ENCODE results near the gene IFITM5.
"Not testable (repeated sequence)": the region's sequence is repeated elsewhere in the genome, so short reads cannot be mapped to it uniquely, and the experiment has no call there.

Gene IFITM5

GRCh38 chr11:293852-294661 lies 5.3 kb downstream of the IFITM5 start:
- no peak for DNase-seq

- no peak for DNase-seq
Observed at GRCh38 chr11:293271-293851, 6.0 kb downstream of the IFITM5 start.

GRCh38 chr11:292211-293121 lies 6.9 kb downstream of the IFITM5 start:
- no peak for DNase-seq

- DNase-seq = no peak
Observed at GRCh38 chr11:291281-292210, 7.8 kb downstream of the IFITM5 start.

GRCh38 chr11:290621-291231 lies 8.6 kb downstream of the IFITM5 start:
- DNase-seq = no peak

GRCh38 chr11:289712-290620 lies 9.4 kb downstream of the IFITM5 start:
- no peak for DNase-seq

GRCh38 chr11:289398-289711 lies 10.0 kb downstream of the IFITM5 start:
- no peak for DNase-seq

- peak; percentile 38 for DNase-seq
Observed at GRCh38 chr11:288478-289397, 10.6 kb downstream of the IFITM5 start, which contains the start of gene PGGHG. Gene PGGHG (plus strand): TSS chr11:289126. CDS start chr11:289817, 691 bp downstream.

- no peak for DNase-seq
Observed at GRCh38 chr11:287821-288477, 11.4 kb downstream of the IFITM5 start.

GRCh38 chr11:286977-287820 lies 12.1 kb downstream of the IFITM5 start:
- not testable (repeated sequence) for DNase-seq

GRCh38 chr11:285894-286220 lies 13.5 kb downstream of the IFITM5 start:
- no peak for DNase-seq

- no peak for DNase-seq
Observed at GRCh38 chr11:285021-285893, 14.1 kb downstream of the IFITM5 start.

GRCh38 chr11:284105-285020 lies 15.0 kb downstream of the IFITM5 start:
- DNase-seq = no peak

- no peak for DNase-seq
Observed at GRCh38 chr11:283405-284104, 15.8 kb downstream of the IFITM5 start.

GRCh38 chr11:282630-283360 lies 16.5 kb downstream of the IFITM5 start:
- no peak for DNase-seq

All from fibroblast of upper back skin (primary cell).